Activated naive CD4-positive, alpha-beta T cell treated with anti-CD3 and anti-CD28 coated beads, Interleukin-2, amount 50 U/mL, for 72 hours (primary cell): ENCODE measurements around the gene C1orf198. TPM values are rescaled to one million over a fixed set of nuclear protein-coding genes. Genes with fewer than 3 reads are reported as not detected.

ENCODE experiments used
- ATAC-seq, 2 donors: fragments of 150-1000 bp; cut with Tn5 transposase; 2 replicates each; pipeline ENCODE4 v1.10.0; 2021; ENCODE audit warnings: mild to moderate bottlenecking in 2 of 2, moderate library complexity in 2 of 2
- DNase-seq, 2 donors: peaks; one replicate each; pipeline ENCODE4 v3.0.0; 2021 to 2022; ENCODE audit warnings: low spot score in 2 of 2
- H3K27ac Mint-ChIP-seq, 2 donors: one replicate each; pipeline ENCODE4 v1.8.0; 2022; ENCODE audit warnings: mild to moderate bottlenecking in 2 of 2, mixed read lengths in 2 of 2
- H3K36me3 Mint-ChIP-seq, 2 donors: one replicate each; pipeline ENCODE4 v1.8.0; 2022; ENCODE audit warnings: mixed read lengths in 2 of 2
- H3K9me3 Mint-ChIP-seq, 2 donors: one replicate each; pipeline ENCODE4 v1.8.0; 2022; ENCODE audit warnings: mixed read lengths in 2 of 2
- total RNA-seq, 2 donors: library from RNA; stranded (reverse); gene quantifications; one replicate each; pipeline ENCODE4 v1.2.3, GENCODE V29; 2022

The C1orf198 gene
- total RNA-seq, 2 donors from 2014 or later = 5.4 to 8.8 TPM

- Mint-ChIP-seq H3K36me3 (peaks cover 6 to 17% of the 10 kb centered on the region in 2 donors), H3K27ac (no peak overlapping the region), H3K9me3 (peaks cover 9 to 18% of the 10 kb centered on the region in 2 donors)
- ATAC-seq (no peak), DNase-seq (no peak)
Observed at GRCh38 chr1:230814949-230815692, 53.2 kb downstream of the C1orf198 start.

- Mint-ChIP-seq H3K9me3 (peaks cover 9 to 18% of the 10 kb centered on the region in 2 donors), H3K27ac (no peak overlapping the region), H3K36me3 (peaks cover 6 to 17% of the 10 kb centered on the region in 2 donors)
- no peak for ATAC-seq
- DNase-seq = no peak
Observed at GRCh38 chr1:230812568-230812967, 55.8 kb downstream of the C1orf198 start.

- peaks cover 6 to 17% of the 10 kb centered on the region in 2 donors for H3K36me3 Mint-ChIP-seq
- H3K9me3 Mint-ChIP-seq = peaks cover 9 to 18% of the 10 kb centered on the region in 2 donors
- H3K27ac Mint-ChIP-seq = no peak overlapping the region
- DNase-seq = no peak
- no peak for ATAC-seq
Observed at GRCh38 chr1:230809256-230809990, 58.9 kb downstream of the C1orf198 start.

- peak overlapping the region in 1 of 2 donors; percentile 26 for H3K27ac Mint-ChIP-seq
- H3K9me3 Mint-ChIP-seq = peaks cover 9 to 10% of the 10 kb centered on the region in 2 donors
- DNase-seq = no peak
- peaks cover 6 to 11% of the 10 kb centered on the region in 2 donors for H3K36me3 Mint-ChIP-seq
- ATAC-seq = no peak
Observed at GRCh38 chr1:230808281-230808872, 59.9 kb downstream of the C1orf198 start.

- DNase-seq = no peak
- H3K36me3 Mint-ChIP-seq = peaks cover 2 to 5% of the 10 kb centered on the region in 2 donors
- H3K27ac Mint-ChIP-seq = peak overlapping the region in 1 of 2 donors; percentile 26
- peaks cover 3 to 4% of the 10 kb centered on the region in 2 donors for H3K9me3 Mint-ChIP-seq
- ATAC-seq = no peak
Observed at GRCh38 chr1:230807561-230808280, 60.6 kb downstream of the C1orf198 start.

GRCh38 chr1:230807029-230807428 is 61.3 kb downstream of the C1orf198 start:
- DNase-seq = no peak
- Mint-ChIP-seq H3K9me3 (no peaks in the 10 kb centered on the region), H3K27ac (no peak overlapping the region), H3K36me3 (no peaks in the 10 kb centered on the region)
- ATAC-seq = no peak

GRCh38 chr1:230806552-230806951 is 61.8 kb downstream of the C1orf198 start:
- DNase-seq (no peak), ATAC-seq (no peak)
- H3K36me3 Mint-ChIP-seq = no peaks in the 10 kb centered on the region

GRCh38 chr1:230804396-230804795 is 63.9 kb downstream of the C1orf198 start:
- Mint-ChIP-seq H3K27ac (no peak overlapping the region), H3K9me3 (no peaks in the 10 kb centered on the region), H3K36me3 (no peaks in the 10 kb centered on the region)
- ATAC-seq = no peak
- DNase-seq = no peak

More at GRCh38 chr1:230806552-230806951, 61.8 kb downstream of the C1orf198 start:
- no peaks in the 10 kb centered on the region for H3K9me3 Mint-ChIP-seq
- peak overlapping the region in 1 of 2 donors; percentile 5 for H3K27ac Mint-ChIP-seq

- H3K9me3 Mint-ChIP-seq = no peaks in the 10 kb centered on the region
- H3K36me3 Mint-ChIP-seq = no peaks in the 10 kb centered on the region
- DNase-seq = no peak
- ATAC-seq = no peak
- H3K27ac Mint-ChIP-seq = no peak overlapping the region
Observed at GRCh38 chr1:230800891-230801840, 67.2 kb downstream of the C1orf198 start.

- ATAC-seq = no peak
Observed at GRCh38 chr1:230798491-230798890, 69.8 kb downstream of the C1orf198 start.

GRCh38 chr1:230797942-230798365 is 70.4 kb downstream of the C1orf198 start:
- DNase-seq = no peak
- no peak for ATAC-seq
- Mint-ChIP-seq H3K36me3 (no peaks in the 10 kb centered on the region), H3K9me3 (no peaks in the 10 kb centered on the region), H3K27ac (no peak overlapping the region)

More at GRCh38 chr1:230798491-230798890, 69.8 kb downstream of the C1orf198 start:
- no peaks in the 10 kb centered on the region for H3K9me3 Mint-ChIP-seq
- no peak overlapping the region for H3K27ac Mint-ChIP-seq
- DNase-seq = no peak
- no peaks in the 10 kb centered on the region for H3K36me3 Mint-ChIP-seq

GRCh38 chr1:230797376-230797920 is 70.9 kb downstream of the C1orf198 start:
- Mint-ChIP-seq H3K27ac (no peak overlapping the region), H3K36me3 (no peaks in the 10 kb centered on the region), H3K9me3 (no peaks in the 10 kb centered on the region)
- DNase-seq = no peak
- no peak for ATAC-seq

- H3K36me3 Mint-ChIP-seq = no peaks in the 10 kb centered on the region
Observed at GRCh38 chr1:230796626-230797025, 71.7 kb downstream of the C1orf198 start.

GRCh38 chr1:230794871-230795605 is 73.3 kb downstream of the C1orf198 start:
- ATAC-seq = no peak
- H3K27ac Mint-ChIP-seq = peak overlapping the region in 1 of 2 donors; percentile 31
- H3K9me3 Mint-ChIP-seq = no peaks in the 10 kb centered on the region
- DNase-seq = no peak
- H3K36me3 Mint-ChIP-seq = no peaks in the 10 kb centered on the region

More at GRCh38 chr1:230796626-230797025, 71.7 kb downstream of the C1orf198 start:
- DNase-seq = no peak
- no peak for ATAC-seq
- Mint-ChIP-seq H3K9me3 (no peaks in the 10 kb centered on the region), H3K27ac (no peak overlapping the region)

- H3K9me3 Mint-ChIP-seq = no peaks in the 10 kb centered on the region
- ATAC-seq = no peak
Observed at GRCh38 chr1:230794431-230794830, 73.9 kb downstream of the C1orf198 start.

More at GRCh38 chr1:230794431-230794830, 73.9 kb downstream of the C1orf198 start:
- Mint-ChIP-seq H3K36me3 (no peaks in the 10 kb centered on the region), H3K27ac (no peak overlapping the region)
- no peak for DNase-seq
